ENCODE measurements around the gene AHR. TPM values are rescaled to one million over a fixed set of nuclear protein-coding genes. Genes with fewer than 3 reads are reported as not detected.

The AHR gene
- polyA plus RNA-seq, 3 donors from 2014 or later = 2.6 to 4.0 (median 3.5) TPM

DNA sequence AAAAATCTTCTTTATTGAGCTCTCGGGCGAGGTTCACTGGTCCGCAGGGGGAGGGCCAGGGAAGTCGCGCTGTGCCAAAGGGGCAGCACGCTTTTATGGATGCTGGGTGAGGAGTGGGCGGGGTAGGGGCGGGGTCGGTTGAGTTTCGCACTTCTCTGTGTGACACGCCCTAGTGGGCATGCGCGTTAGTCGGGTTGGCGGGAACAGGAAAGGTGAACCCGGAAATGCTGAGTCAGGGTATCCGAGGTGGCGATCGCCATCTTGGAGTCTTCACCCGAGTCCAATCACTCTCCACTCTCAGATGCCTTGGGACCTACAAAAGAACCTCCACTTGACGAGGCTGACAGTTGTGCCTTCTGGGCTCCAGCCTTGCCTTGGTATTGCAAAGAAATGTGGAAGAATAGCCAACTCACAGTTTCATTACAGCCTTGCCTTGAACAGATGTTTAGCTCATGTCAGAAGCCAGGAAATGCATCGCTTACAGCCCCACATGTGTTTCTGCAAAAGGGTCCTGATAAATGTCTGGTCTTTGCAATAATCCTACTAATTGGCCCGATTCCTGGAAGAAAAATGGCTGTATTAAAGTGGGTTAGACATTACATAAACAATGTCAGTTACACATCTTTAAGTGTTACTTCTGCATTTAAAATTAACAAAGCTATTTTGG, 64.1 kb downstream of the AHR start:
- H3K9me3 Mint-ChIP-seq = peaks cover 0 to 6% (median 0%) of the 10 kb centered on the region in 6 donors
- no peak overlapping the region for H3K27ac Mint-ChIP-seq
- DNase-seq = no peak
- H3K27me3 Mint-ChIP-seq (ENCODE audit: low read depth in 3 of 3) = peaks cover 0 to 2% (median 2%) of the 10 kb centered on the region in 3 donors
- H3K4me3 Mint-ChIP-seq = no peak overlapping the region
- peaks cover 0 to 10% of the 10 kb centered on the region in 2 donors for H3K4me1 Mint-ChIP-seq
- H3K36me3 Mint-ChIP-seq = peaks cover 0 to 5% (median 0%) of the 10 kb centered on the region in 3 donors

DNA sequence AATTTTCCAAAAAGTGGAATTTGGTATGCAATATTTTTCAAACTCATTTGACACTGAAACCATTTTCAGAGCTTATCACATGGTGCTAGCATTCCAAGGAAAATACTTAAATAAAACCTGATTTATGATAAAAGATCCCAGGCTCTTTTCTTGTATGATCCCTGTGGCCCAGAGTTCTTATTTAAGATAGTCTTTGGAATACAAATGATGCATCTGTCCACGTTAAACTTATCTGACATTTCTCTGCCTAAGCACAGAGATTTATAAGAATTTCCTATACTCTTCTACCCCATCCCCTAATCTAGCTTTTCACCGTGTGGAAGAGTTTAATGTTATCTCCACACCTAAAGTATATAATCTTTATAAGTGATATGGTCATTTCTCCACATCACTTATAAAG, 66.2 kb downstream of the AHR start:
- no peak overlapping the region for H3K4me3 Mint-ChIP-seq
- peaks cover 0 to 5% (median 0%) of the 10 kb centered on the region in 3 donors for H3K36me3 Mint-ChIP-seq
- no peaks in the 10 kb centered on the region for H3K27me3 Mint-ChIP-seq (ENCODE audit: low read depth in 3 of 3)
- peaks cover 0 to 10% of the 10 kb centered on the region in 2 donors for H3K4me1 Mint-ChIP-seq
- no peak overlapping the region for H3K27ac Mint-ChIP-seq
- no peak for DNase-seq
- H3K9me3 Mint-ChIP-seq = peaks cover 0 to 6% (median 0%) of the 10 kb centered on the region in 6 donors

DNA sequence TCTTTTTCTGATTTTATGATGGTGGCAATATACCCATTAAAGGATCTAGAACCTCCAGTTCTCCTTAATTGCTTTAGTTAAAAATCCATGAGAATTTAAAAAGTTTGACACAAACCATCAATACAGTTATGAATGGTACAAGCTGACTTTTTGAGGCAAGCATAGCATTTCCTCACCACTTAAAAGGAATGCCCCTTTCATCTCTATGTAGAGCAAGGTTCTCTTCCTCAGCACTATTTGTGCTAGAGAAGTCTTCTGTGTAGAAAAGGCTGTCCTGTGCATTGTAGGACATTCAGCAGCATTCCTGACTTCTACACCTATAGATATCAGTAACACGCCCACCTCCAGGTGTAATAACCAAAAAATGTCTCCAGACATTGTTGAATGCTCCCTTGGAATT, 67.3 kb downstream of the AHR start:
- no peak overlapping the region for H3K4me3 Mint-ChIP-seq
- peaks cover 0 to 5% (median 0%) of the 10 kb centered on the region in 3 donors for H3K36me3 Mint-ChIP-seq
- peaks cover 0 to 2% (median under 1%) of the 10 kb centered on the region in 3 donors for H3K27me3 Mint-ChIP-seq (ENCODE audit: low read depth in 3 of 3)
- peaks cover 0 to 10% of the 10 kb centered on the region in 2 donors for H3K4me1 Mint-ChIP-seq
- H3K9me3 Mint-ChIP-seq = peaks cover 0 to 6% (median 0%) of the 10 kb centered on the region in 6 donors
- DNase-seq = no peak
- H3K27ac Mint-ChIP-seq = no peak overlapping the region

DNA sequence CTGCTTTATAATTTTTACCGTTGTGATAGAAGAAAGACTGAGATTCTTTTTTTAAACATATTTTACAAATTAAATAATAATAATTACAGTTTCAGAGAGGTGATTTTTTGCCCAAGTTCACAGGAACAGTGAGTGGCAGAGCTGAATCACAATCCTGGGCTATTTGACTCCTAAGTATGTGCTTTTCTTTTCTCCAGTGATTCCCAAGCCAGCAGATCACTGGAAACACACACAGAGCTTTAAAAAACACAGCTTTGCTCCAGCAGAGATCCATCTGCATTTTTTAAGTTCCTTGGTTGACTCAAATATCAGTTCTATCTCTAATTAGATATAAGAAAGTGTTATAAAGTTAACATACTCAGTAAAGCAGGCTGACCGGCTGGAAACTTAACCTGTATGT, 69.0 kb downstream of the AHR start:
- peaks cover 0 to 10% of the 10 kb centered on the region in 2 donors for H3K4me1 Mint-ChIP-seq
- H3K4me3 Mint-ChIP-seq = no peak overlapping the region
- no peaks in the 10 kb centered on the region for H3K9me3 Mint-ChIP-seq
- H3K36me3 Mint-ChIP-seq = no peaks in the 10 kb centered on the region
- H3K27me3 Mint-ChIP-seq (ENCODE audit: low read depth in 3 of 3) = peaks cover 0 to 3% (median 2%) of the 10 kb centered on the region in 3 donors
- H3K27ac Mint-ChIP-seq = no peak overlapping the region
- no peak for DNase-seq

DNA sequence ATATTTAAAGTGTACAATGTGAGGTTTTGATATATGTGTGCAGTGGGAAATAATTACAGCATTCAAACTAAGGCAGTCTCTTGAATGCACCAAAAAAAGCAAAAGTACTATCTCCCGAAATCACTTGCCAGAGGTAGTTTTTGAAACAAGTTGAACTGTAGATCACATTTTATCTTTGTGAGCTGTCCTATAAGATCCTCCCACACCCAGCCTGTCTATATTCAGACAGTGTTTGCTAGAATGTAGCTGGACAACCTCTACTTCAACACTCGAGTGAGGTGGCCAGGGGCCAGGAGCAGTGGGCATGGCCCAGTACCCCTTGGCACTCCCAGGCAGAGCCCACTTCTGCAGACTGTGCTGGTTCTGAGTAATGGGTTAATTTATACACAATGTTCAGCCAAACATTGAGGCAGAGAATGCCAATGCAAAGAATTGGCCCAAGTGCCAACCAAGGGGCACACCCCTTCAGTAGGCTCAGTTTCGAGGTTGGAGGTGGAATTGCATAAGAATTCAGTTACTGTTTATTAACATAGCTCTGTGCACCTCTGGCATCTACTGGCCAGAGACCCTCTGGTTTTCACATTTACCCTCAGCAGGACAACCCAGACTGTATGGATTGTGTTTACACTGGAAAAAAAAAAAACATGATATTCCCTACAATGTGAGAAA, 70.5 kb downstream of the AHR start:
- H3K36me3 Mint-ChIP-seq = no peaks in the 10 kb centered on the region

DNA sequence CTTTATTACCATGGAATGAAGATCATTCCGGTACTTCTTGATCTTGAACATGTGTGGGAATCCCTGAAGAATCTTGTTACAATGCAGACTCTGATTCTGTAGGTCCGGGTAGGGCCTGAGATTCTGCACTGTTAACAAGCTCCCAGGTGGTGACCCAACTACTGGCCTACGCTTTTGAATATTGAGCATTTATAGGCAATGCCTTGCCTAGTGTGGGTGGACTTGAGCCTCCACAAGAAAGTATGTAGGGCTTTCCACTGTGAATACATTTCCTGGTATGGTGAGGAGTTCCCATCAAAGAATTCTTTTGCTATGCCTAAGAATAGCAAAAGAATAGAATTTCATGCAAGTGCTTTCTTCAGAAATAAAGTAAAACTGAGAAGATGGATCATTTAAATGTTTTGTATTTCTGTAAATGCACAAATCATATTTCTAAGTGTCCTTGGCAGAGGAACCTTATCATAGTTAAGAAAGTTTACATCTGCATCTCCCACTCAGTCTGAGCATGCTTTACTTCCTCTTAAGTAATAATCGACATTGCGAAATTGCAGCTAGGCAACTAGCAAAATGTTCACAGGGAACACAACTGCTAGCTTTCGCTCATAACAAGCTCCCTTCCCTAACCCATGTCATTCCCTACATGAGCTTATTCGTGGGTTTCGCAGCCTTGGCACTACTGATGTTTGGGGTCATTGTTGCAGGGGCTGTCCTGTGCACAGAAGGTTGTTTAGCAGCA, 71.4 kb downstream of the AHR start:
- peaks cover 0 to 8% of the 10 kb centered on the region in 2 donors for H3K4me1 Mint-ChIP-seq
- no peaks in the 10 kb centered on the region for H3K9me3 Mint-ChIP-seq
- H3K27ac Mint-ChIP-seq = no peak overlapping the region
- peaks cover 0 to 3% (median 2%) of the 10 kb centered on the region in 3 donors for H3K27me3 Mint-ChIP-seq (ENCODE audit: low read depth in 3 of 3)
- no peaks in the 10 kb centered on the region for H3K36me3 Mint-ChIP-seq
- no peak for DNase-seq
- no peak overlapping the region for H3K4me3 Mint-ChIP-seq

More for the DNA sequence above, 70.5 kb downstream of the AHR start:
- Mint-ChIP-seq H3K4me1 (peaks cover 0 to 10% of the 10 kb centered on the region in 2 donors), H3K9me3 (no peaks in the 10 kb centered on the region), H3K27me3 (ENCODE audit: low read depth in 3 of 3) (peaks cover 0 to 3% (median 2%) of the 10 kb centered on the region in 3 donors), H3K27ac (no peak overlapping the region), H3K4me3 (no peak overlapping the region)
- no peak for DNase-seq

DNA sequence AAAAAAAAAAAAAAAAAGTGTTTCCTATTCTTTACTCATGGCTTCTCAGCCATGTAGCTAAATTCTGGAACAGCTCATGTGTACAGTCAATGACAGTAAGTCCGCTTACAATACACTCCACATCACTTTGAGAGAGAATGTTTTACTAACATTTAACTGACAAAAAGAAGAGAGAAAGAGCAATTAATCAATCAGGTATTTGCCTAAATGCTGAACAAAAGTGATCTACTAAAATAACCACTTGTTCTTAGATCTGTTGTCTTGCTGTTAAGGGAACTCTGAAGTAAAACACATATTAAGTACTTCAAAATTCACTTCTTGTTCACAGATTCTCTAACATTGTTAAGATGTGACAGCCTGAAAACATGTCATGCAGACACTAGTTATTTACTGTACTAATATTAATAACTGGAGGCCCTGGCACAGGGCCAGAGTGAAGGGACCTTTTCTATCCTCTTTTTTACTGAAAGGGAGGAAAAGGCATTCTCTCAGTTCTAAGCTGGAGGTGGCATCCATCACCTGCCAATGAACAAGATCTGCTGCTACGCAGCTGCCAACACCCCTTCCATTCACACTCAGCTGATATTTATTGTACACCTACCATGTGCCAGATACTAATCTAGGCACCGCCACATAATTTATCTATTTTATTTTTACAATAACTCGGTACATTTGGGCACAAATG, 72.6 kb downstream of the AHR start:
- Mint-ChIP-seq H3K36me3 (no peaks in the 10 kb centered on the region), H3K27ac (no peak overlapping the region), H3K4me1 (no peaks in the 10 kb centered on the region), H3K27me3 (ENCODE audit: low read depth in 3 of 3) (peaks cover 0 to 3% (median 2%) of the 10 kb centered on the region in 3 donors), H3K9me3 (no peaks in the 10 kb centered on the region), H3K4me3 (no peak overlapping the region)
- DNase-seq = no peak

DNA sequence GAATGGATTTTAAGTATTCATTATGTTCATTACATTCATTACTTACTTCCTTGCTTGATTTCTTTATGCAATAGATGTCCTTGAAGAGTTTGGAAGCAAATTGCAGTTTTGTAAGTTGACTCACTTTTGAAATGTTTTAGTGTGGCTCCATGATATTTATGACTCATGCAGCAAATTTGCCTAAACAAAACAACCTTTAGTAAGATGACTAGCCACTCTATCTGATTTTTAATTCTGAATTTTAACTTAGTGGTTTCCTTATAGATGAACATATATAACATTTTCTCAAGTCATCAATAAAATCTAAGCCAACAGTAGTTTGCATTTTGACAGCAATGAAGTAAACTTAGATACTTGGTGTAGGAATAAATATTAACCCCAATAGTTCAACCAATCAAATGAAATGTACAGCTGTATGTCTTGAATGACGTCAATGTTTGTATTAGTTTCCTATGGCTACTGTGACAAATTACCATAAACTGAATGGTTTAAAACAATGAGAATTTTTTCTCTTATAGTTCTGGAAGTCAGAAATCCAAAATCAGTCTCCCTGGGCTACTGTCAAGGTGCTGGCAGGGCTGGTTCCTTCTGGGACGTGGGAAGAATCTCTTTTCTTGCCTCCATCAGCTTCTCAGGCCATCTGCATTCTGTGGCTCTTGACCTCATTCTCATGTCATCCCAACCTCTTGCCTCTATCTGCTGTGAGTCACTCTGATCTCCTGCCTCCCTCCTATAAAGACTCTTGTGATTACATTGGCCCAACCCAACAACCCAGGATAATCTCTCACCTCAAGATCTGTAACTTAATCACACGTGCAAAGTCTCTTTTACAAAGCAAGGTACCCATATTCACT, 73.4 kb downstream of the AHR start:
- Mint-ChIP-seq H3K9me3 (no peaks in the 10 kb centered on the region), H3K4me1 (no peaks in the 10 kb centered on the region), H3K27me3 (ENCODE audit: low read depth in 3 of 3) (peaks cover 0 to 3% (median 2%) of the 10 kb centered on the region in 3 donors), H3K4me3 (no peak overlapping the region), H3K36me3 (no peaks in the 10 kb centered on the region), H3K27ac (no peak overlapping the region)
- DNase-seq = no peak

DNA sequence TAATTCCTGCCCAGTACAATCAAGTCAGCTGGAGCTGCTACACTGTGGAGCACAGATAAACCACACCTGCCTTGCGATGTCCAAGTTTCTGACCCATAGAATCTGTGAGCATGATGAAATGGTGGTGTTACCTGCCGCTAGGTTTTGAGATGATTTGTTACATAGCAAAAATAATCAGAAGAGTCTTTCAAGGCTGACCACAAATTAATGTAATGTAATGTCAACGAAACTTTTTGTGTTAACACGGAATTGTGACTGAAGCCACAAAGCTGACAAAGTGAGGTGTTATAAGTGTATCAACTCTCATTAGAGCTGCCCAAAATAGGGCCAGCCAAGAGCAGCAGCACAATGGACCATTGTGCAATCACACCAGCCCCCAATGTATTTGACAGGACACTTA, 75.7 kb downstream of the AHR start:
- Mint-ChIP-seq H3K27me3 (ENCODE audit: low read depth in 3 of 3) (peaks cover 0 to 3% (median 2%) of the 10 kb centered on the region in 3 donors), H3K27ac (no peak overlapping the region), H3K9me3 (no peaks in the 10 kb centered on the region), H3K36me3 (no peaks in the 10 kb centered on the region), H3K4me3 (no peak overlapping the region), H3K4me1 (no peaks in the 10 kb centered on the region)
- DNase-seq = no peak

DNA sequence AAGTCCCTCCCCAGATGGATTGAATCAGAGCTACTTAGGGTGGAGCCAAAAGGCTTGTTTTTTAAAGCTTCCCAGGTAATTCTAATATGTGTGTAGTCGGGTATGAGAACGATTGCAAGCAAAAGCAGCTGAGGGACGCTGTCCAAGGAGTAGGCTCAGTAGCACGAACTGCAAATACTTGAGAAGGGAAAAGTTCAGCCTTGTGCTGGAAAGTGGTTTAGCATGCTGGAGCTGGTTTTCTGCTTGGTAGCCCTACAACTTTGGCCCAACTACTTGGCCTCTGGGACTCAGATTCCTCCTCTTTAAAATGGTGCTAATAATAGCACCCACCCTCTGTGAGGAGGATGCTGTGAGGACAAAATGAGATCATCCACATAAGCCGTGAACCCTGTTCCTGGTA, 76.2 kb downstream of the AHR start:
- no peak for DNase-seq
- Mint-ChIP-seq H3K4me1 (no peaks in the 10 kb centered on the region), H3K27me3 (ENCODE audit: low read depth in 3 of 3) (peaks cover 0 to 3% (median 2%) of the 10 kb centered on the region in 3 donors), H3K36me3 (no peaks in the 10 kb centered on the region), H3K4me3 (no peak overlapping the region), H3K27ac (no peak overlapping the region), H3K9me3 (no peaks in the 10 kb centered on the region)

DNA sequence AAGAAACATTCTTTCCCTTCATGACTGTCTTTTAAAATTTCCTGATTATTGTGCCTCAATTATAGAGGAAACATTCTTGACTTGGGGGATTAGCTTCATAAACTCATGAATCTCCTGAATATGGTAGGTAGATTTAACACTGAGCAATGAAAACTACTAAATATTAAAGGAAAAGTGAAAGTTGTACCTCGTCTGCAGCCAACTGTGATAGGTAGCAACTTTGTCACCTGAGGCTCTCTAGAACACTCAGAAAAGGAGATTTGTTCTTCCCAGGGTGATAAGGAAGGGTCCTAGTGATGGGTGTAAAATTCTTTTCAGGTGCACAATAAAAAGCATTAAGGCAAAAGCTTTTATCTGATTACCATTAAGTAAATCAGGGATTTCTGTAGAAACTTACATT, 78.1 kb downstream of the AHR start:
- H3K36me3 Mint-ChIP-seq = no peaks in the 10 kb centered on the region

DNA sequence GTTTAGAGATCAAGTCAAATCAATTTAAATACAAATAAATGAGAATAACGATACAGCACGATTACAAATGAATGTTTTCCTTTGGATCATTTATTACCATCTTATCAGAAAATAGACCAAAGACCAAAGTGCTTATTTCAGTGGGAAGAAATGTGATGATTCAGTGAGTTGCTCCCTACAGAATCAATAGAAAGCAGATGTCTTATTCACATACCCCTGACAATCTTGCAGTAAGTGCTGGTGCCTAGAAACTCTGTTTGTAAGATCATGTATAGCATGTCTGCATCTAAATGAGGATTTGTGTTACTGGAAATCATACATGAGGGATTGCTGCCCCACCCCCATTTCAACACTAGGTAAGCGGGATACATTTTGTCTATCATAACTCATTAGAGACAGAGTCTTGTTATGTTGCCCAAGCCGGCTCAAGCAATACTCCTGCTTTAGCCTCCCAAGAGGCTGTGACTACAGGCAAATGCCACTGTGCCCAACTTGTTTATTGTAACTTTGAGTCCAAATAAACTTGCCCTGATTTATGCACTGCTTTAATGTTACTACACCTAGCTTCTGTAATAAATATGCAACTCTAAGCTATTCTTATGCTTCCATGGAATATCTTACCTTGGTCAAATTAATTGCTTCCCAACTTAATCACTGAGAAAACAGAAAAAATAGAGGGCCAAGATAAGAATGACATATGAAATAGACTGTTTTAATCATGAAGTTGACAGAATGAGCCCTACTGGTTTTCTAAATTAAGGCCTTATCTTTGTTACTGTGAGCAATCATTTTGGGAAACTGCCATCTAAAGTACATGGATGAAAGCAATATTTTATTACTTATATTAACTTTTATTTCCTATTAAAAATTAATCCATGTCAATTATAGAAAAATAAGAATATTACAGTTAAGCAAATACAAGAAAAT, 82.5 kb downstream of the AHR start:
- H3K27me3 Mint-ChIP-seq (ENCODE audit: low read depth in 3 of 3) = peaks cover 0 to 3% (median 0%) of the 10 kb centered on the region in 3 donors
- no peaks in the 10 kb centered on the region for H3K36me3 Mint-ChIP-seq
- no peak overlapping the region for H3K4me3 Mint-ChIP-seq
- no peak overlapping the region for H3K27ac Mint-ChIP-seq
- H3K9me3 Mint-ChIP-seq = no peaks in the 10 kb centered on the region
- H3K4me1 Mint-ChIP-seq = no peaks in the 10 kb centered on the region
- no peak for DNase-seq

More for the DNA sequence above, 78.1 kb downstream of the AHR start:
- Mint-ChIP-seq H3K4me3 (no peak overlapping the region), H3K9me3 (no peaks in the 10 kb centered on the region), H3K4me1 (no peaks in the 10 kb centered on the region), H3K27ac (no peak overlapping the region), H3K27me3 (ENCODE audit: low read depth in 3 of 3) (peaks cover 0 to 3% (median 0%) of the 10 kb centered on the region in 3 donors)
- DNase-seq = no peak

Measured in immature natural killer cell (primary cell).